HL-60 (cell line): ENCODE results near the gene ZNF81.

ENCODE experiments used
- POLR2AphosphoS5 ChIP-seq: IDR thresholded peaks from 2 replicates; pipeline ENCODE4 v1.6.1; 2012; ENCODE audit warnings: low read depth
- TF ChIP-seq, protein P1 (sequence below): IDR thresholded peaks from 2 replicates; pipeline ENCODE4 v1.6.1; 2012; ENCODE audit warnings: low read depth; ENCODE audit not compliant: insufficient replicate concordance
- TF ChIP-seq, protein P2 (sequence below): IDR thresholded peaks from one replicate; pipeline ENCODE4 v1.5.1; 2011; ENCODE audit warnings: low read length, control low read depth, inconsistent platforms; ENCODE audit not compliant: insufficient read depth

DNA sequence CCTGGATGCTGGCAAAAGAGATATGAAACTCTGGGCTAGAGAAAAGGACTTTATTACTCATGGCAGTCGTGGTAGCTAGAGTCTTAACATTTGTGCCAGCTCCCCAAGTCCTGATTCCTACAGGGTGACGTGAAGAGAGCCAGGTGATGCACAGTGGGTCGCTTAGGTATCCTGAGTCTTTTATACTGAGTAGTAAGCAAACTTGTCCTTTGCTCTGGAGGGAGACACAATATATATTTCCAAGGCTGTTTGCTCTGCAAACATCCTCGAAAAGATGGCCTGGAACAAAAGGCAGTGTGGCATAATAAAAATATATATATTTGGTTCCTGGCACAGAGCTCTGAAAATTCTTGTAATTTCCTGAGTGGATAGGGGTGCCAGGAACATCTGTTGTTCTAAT, 23.0 kb downstream of the ZNF81 start:
- TF ChIP-seq, protein P1, sequence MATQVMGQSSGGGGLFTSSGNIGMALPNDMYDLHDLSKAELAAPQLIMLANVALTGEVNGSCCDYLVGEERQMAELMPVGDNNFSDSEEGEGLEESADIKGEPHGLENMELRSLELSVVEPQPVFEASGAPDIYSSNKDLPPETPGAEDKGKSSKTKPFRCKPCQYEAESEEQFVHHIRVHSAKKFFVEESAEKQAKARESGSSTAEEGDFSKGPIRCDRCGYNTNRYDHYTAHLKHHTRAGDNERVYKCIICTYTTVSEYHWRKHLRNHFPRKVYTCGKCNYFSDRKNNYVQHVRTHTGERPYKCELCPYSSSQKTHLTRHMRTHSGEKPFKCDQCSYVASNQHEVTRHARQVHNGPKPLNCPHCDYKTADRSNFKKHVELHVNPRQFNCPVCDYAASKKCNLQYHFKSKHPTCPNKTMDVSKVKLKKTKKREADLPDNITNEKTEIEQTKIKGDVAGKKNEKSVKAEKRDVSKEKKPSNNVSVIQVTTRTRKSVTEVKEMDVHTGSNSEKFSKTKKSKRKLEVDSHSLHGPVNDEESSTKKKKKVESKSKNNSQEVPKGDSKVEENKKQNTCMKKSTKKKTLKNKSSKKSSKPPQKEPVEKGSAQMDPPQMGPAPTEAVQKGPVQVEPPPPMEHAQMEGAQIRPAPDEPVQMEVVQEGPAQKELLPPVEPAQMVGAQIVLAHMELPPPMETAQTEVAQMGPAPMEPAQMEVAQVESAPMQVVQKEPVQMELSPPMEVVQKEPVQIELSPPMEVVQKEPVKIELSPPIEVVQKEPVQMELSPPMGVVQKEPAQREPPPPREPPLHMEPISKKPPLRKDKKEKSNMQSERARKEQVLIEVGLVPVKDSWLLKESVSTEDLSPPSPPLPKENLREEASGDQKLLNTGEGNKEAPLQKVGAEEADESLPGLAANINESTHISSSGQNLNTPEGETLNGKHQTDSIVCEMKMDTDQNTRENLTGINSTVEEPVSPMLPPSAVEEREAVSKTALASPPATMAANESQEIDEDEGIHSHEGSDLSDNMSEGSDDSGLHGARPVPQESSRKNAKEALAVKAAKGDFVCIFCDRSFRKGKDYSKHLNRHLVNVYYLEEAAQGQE: no peak
- TF ChIP-seq, protein P2, sequence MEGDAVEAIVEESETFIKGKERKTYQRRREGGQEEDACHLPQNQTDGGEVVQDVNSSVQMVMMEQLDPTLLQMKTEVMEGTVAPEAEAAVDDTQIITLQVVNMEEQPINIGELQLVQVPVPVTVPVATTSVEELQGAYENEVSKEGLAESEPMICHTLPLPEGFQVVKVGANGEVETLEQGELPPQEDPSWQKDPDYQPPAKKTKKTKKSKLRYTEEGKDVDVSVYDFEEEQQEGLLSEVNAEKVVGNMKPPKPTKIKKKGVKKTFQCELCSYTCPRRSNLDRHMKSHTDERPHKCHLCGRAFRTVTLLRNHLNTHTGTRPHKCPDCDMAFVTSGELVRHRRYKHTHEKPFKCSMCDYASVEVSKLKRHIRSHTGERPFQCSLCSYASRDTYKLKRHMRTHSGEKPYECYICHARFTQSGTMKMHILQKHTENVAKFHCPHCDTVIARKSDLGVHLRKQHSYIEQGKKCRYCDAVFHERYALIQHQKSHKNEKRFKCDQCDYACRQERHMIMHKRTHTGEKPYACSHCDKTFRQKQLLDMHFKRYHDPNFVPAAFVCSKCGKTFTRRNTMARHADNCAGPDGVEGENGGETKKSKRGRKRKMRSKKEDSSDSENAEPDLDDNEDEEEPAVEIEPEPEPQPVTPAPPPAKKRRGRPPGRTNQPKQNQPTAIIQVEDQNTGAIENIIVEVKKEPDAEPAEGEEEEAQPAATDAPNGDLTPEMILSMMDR: no peak
- no peak for TF ChIP-seq POLR2AphosphoS5
